Cardiac muscle cell (in vitro differentiated cells and primary cell): ENCODE measurements around the gene GSTM1. TPM values are rescaled to one million over a fixed set of nuclear protein-coding genes. Genes with fewer than 3 reads are reported as not detected.
"Not testable (repeated sequence)": the region's sequence is repeated elsewhere in the genome, so short reads cannot be mapped to it uniquely, and the experiment has no call there.

ENCODE experiments used
- DNase-seq, 2 donors: peaks; one replicate each; pipeline versions ENCODE4 v3.0.0 to v3.0.0-alpha.2; 2010 to 2017; ENCODE audit warnings: low read depth in 1 of 2, low spot score in 1 of 2
- H3K27ac ChIP-seq: fragments of 200-600 bp; sonication (generic); 2 replicates; pipeline ENCODE4 v1.5.1; 2016
- H3K27me3 ChIP-seq: fragments of 200-600 bp; sonication (generic); 2 replicates; pipeline ENCODE4 v1.6.0; 2016; ENCODE audit warnings: control low read depth
- H3K36me3 ChIP-seq: fragments of 200-600 bp; sonication (generic); 2 replicates; pipeline ENCODE4 v1.5.1; 2016; ENCODE audit warnings: control low read depth
- H3K4me1 ChIP-seq: fragments of 200-600 bp; sonication (generic); 2 replicates; pipeline ENCODE4 v1.8.1; 2017; ENCODE audit warnings: low read depth, mild to moderate bottlenecking, mixed run types
- H3K4me3 ChIP-seq: fragments of 200-600 bp; sonication (generic); 2 replicates; pipeline ENCODE4 v1.5.1; 2016; ENCODE audit warnings: mild to moderate bottlenecking
- H3K9me3 ChIP-seq: fragments of 200-600 bp; sonication (generic); 2 replicates; pipeline ENCODE4 v1.5.1; 2017; ENCODE audit warnings: low read depth, mild to moderate bottlenecking, control low read depth
- CTCF ChIP-seq: IDR thresholded peaks from 2 replicates; pipeline ENCODE4 v1.5.1; 2012; ENCODE audit warnings: low read depth, mild to moderate bottlenecking, low read length
- polyA plus RNA-seq: library from polyadenylated mRNA; unstranded; fragments of >200 nt; fragmentation: Nextera tagmentation; extraction: Ambion mirVana; gene quantifications from 2 replicates; pipeline ENCODE4 v1.2.1, GENCODE V29; 2016
- total RNA-seq: library from RNA; depleted of rRNA; stranded (reverse); fragments of >200 nt; gene quantifications from 2 replicates; pipeline ENCODE4 v1.2.3, GENCODE V29; 2016

Gene GSTM1
- total and polyA plus RNA-seq, 2 experiments from 2014 or later: 10.7 to 14.1 TPM

GRCh38 chr1:109657395-109657794 is 30.2 kb upstream of the GSTM1 start:
- H3K27ac ChIP-seq: no peak overlapping the region
- DNase-seq: no peak
- peaks cover 3% of the 10 kb centered on the region for H3K27me3 ChIP-seq
- no peak overlapping the region for H3K4me3 ChIP-seq
- H3K4me1 ChIP-seq: peaks cover 5% of the 10 kb centered on the region
- no peaks in the 10 kb centered on the region for H3K9me3 ChIP-seq
- TF ChIP-seq CTCF: no peak
- peaks cover 5% of the 10 kb centered on the region for H3K36me3 ChIP-seq

- no peak for TF ChIP-seq CTCF
- no peak overlapping the region for H3K27ac ChIP-seq
Observed at GRCh38 chr1:109657970-109658369, 29.6 kb upstream of the GSTM1 start.

GRCh38 chr1:109658533-109659042 is 29.0 kb upstream of the GSTM1 start:
- peaks cover 5% of the 10 kb centered on the region for H3K4me1 ChIP-seq
- H3K4me3 ChIP-seq: no peak overlapping the region
- no peak for TF ChIP-seq CTCF
- H3K9me3 ChIP-seq: no peaks in the 10 kb centered on the region
- H3K36me3 ChIP-seq: peaks cover 5% of the 10 kb centered on the region
- no peaks in the 10 kb centered on the region for H3K27me3 ChIP-seq
- DNase-seq: no peak
- H3K27ac ChIP-seq: no peak overlapping the region

More at GRCh38 chr1:109657970-109658369, 29.6 kb upstream of the GSTM1 start:
- Histone ChIP-seq H3K4me3 (no peak overlapping the region), H3K36me3 (peaks cover 5% of the 10 kb centered on the region), H3K4me1 (peaks cover 5% of the 10 kb centered on the region), H3K27me3 (no peaks in the 10 kb centered on the region), H3K9me3 (no peaks in the 10 kb centered on the region)
- no peak for DNase-seq

GRCh38 chr1:109659145-109659544 is 28.5 kb upstream of the GSTM1 start:
- TF ChIP-seq CTCF: no peak
- Histone ChIP-seq H3K4me1 (peaks cover 5% of the 10 kb centered on the region), H3K36me3 (peaks cover 5% of the 10 kb centered on the region), H3K27ac (no peak overlapping the region), H3K4me3 (no peak overlapping the region), H3K27me3 (no peaks in the 10 kb centered on the region), H3K9me3 (no peaks in the 10 kb centered on the region)
- no peak for DNase-seq

GRCh38 chr1:109659997-109660690 is 27.5 kb upstream of the GSTM1 start:
- no peak for DNase-seq
- no peak overlapping the region for H3K27ac ChIP-seq

GRCh38 chr1:109660691-109661026 is 27.0 kb upstream of the GSTM1 start:
- not testable (repeated sequence) for H3K9me3 ChIP-seq, H3K27me3 ChIP-seq, DNase-seq, H3K27ac ChIP-seq, H3K4me1 ChIP-seq, H3K36me3 ChIP-seq, H3K4me3 ChIP-seq

More at GRCh38 chr1:109659997-109660690, 27.5 kb upstream of the GSTM1 start:
- Histone ChIP-seq H3K4me3 (no peak overlapping the region), H3K4me1 (peaks cover 1% of the 10 kb centered on the region), H3K36me3 (peaks cover 5% of the 10 kb centered on the region), H3K9me3 (no peaks in the 10 kb centered on the region), H3K27me3 (no peaks in the 10 kb centered on the region)
- TF ChIP-seq CTCF: no peak
